NCI-H2196 treated with DMSO at 0.1 percent for 48 hours (cell line): ENCODE data around the gene SGIP1.

Source experiments
- DNase-seq: peaks from one replicate; lab custom pipeline; 2025; ENCODE audit not compliant: unreplicated experiment; lab: John Stamatoyannopoulos, UW

Gene SGIP1

GRCh38 chr1:66676613-66677298, 142.8 kb downstream of the SGIP1 start:
- no peak for DNase-seq

GRCh38 chr1:66678146-66678545, 144.2 kb downstream of the SGIP1 start:
- DNase-seq = no peak

- DNase-seq = no peak
These were observed 145.2 kb downstream of the SGIP1 start for GRCh38 chr1:66679140-66679539.

GRCh38 chr1:66681686-66682085, 147.7 kb downstream of the SGIP1 start:
- no peak for DNase-seq

GRCh38 chr1:66682106-66682505, 148.2 kb downstream of the SGIP1 start:
- no peak for DNase-seq

- DNase-seq = no peak
These were observed 150.4 kb downstream of the SGIP1 start for GRCh38 chr1:66684353-66684752.

GRCh38 chr1:66685265-66685664, 151.3 kb downstream of the SGIP1 start:
- no peak for DNase-seq

GRCh38 chr1:66685670-66686069, 151.7 kb downstream of the SGIP1 start:
- no peak for DNase-seq

- DNase-seq = no peak
These were observed 152.5 kb downstream of the SGIP1 start for GRCh38 chr1:66686406-66686805.

GRCh38 chr1:66687358-66687757, 153.4 kb downstream of the SGIP1 start:
- no peak for DNase-seq

GRCh38 chr1:66690666-66691381, 156.9 kb downstream of the SGIP1 start:
- DNase-seq = no peak

GRCh38 chr1:66692681-66693080, 158.7 kb downstream of the SGIP1 start:
- no peak for DNase-seq

GRCh38 chr1:66693856-66694255, 159.9 kb downstream of the SGIP1 start:
- no peak for DNase-seq

- DNase-seq = no peak
These were observed 161.2 kb downstream of the SGIP1 start for GRCh38 chr1:66695116-66695515.

- DNase-seq = no peak
These were observed 162.8 kb downstream of the SGIP1 start for GRCh38 chr1:66696771-66697170.

GRCh38 chr1:66699213-66699612, 165.3 kb downstream of the SGIP1 start:
- no peak for DNase-seq

GRCh38 chr1:66704177-66704875, 170.4 kb downstream of the SGIP1 start:
- no peak for DNase-seq

- DNase-seq = no peak
These were observed 171.2 kb downstream of the SGIP1 start for GRCh38 chr1:66705110-66705509.

- no peak for DNase-seq
These were observed 177.5 kb downstream of the SGIP1 start for GRCh38 chr1:66711420-66711819.

- DNase-seq = no peak
These were observed 178.9 kb downstream of the SGIP1 start for GRCh38 chr1:66712839-66713238.

- no peak for DNase-seq
These were observed 190.0 kb downstream of the SGIP1 start for GRCh38 chr1:66723985-66724384.
